ENCODE measurements around the gene FARP1.

The FARP1 gene

DNA sequence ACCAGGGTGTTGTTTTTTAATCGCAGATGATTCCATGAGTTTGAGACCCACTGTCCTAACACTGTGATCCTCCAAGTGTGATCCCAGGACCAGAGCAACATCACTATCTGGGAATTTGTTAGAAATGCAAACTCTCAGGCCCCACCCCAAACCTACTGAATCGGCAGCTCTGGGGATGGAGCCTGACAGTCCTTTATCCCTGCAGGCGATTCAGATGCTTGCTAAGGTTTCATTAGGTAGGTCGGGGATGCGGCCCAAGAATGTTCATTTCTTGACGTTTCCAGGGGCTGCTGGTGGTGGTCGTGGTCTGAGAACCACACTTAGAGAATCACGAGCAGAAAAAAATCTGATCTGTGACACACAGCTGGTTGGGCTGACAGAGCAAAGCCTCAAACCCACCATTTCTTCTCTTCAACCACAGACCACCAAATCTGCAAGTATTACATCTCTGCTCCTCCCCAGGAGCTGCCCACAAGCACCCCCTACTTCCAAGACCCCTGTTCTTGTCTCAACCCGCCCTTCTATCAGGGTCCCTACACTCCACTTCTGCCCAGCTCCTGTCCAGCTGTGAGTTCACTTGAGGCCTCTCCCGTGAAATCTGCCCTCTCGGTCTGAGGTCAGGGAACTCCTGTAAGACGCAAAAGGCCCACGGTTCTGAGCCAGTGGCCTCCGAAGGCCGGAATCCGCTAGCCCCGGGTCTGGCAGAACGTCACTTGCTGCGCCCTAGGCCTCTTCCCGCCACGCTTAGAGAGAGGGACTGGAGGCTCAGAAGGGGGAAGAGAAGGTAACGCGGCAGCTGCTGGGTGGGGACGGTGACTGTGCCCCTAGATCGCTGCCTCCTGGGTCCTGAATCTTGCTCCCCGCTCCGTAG, 1.1 kb upstream of the FARP1 start:
- Histone ChIP-seq H3K4me1 (ENCODE audit: control insufficient read depth, insufficient read depth, low read length) (peaks cover 13% of the 10 kb centered on the region), H3K36me3 (ENCODE audit: control insufficient read depth, insufficient read depth, low read length, severe bottlenecking) (no peaks in the 10 kb centered on the region), H3K4me3 (ENCODE audit: low read length) (peak overlapping the region; percentile 79), H3K27me3 (replicated peaks; ENCODE audit: control insufficient read depth, insufficient read depth, low read length) (no peaks in the 10 kb centered on the region), H3K9me3 (ENCODE audit: control insufficient read depth, low read length) (no peaks in the 10 kb centered on the region), H3K9ac (ENCODE audit: low read length) (no peak overlapping the region)
- DNase-seq (ENCODE audit: low read depth): no peak

DNA sequence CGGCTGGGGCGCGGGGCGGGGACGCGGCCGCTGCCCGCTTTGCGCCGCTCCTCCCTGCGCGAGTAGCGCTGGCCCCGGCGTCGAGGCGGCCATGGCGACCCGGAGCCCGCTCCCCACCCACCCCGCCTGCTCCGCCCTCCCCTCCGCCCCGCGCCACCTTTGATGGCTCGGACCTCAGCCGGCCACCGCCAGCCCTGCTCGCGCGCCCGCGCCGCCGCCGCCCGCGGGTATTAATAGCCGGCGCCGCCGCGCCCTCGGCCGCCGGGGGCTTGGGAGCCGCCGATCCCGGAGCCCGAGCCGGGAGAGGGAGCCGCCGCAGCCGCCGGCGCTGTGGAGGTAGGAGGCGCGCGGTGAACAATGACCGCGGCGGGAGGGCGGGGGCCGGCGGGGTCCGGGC, 261 bp downstream of the FARP1 start:
- DNase-seq (ENCODE audit: low read depth): no peak
- H3K36me3 ChIP-seq (ENCODE audit: control insufficient read depth, insufficient read depth, low read length, severe bottlenecking): no peaks in the 10 kb centered on the region
- peaks cover 13% of the 10 kb centered on the region for H3K4me1 ChIP-seq (ENCODE audit: control insufficient read depth, insufficient read depth, low read length)
- peak overlapping the region; percentile 90 for H3K4me3 ChIP-seq (ENCODE audit: low read length)
- no peaks in the 10 kb centered on the region for H3K9me3 ChIP-seq (ENCODE audit: control insufficient read depth, low read length)
- H3K27me3 ChIP-seq (replicated peaks; ENCODE audit: control insufficient read depth, insufficient read depth, low read length): no peaks in the 10 kb centered on the region
- H3K9ac ChIP-seq (ENCODE audit: low read length): peak overlapping the region; percentile 89

GRCh38 chr13:98143601-98144026, 720 bp downstream of the FARP1 start:
- Histone ChIP-seq H3K36me3 (ENCODE audit: control insufficient read depth, insufficient read depth, low read length, severe bottlenecking) (no peaks in the 10 kb centered on the region), H3K9ac (ENCODE audit: low read length) (peak overlapping the region; percentile 89), H3K9me3 (ENCODE audit: control insufficient read depth, low read length) (no peaks in the 10 kb centered on the region), H3K27me3 (replicated peaks; ENCODE audit: control insufficient read depth, insufficient read depth, low read length) (no peaks in the 10 kb centered on the region), H3K4me1 (ENCODE audit: control insufficient read depth, insufficient read depth, low read length) (peaks cover 13% of the 10 kb centered on the region), H3K4me3 (ENCODE audit: low read length) (peak overlapping the region; percentile 90)
- DNase-seq (ENCODE audit: low read depth): peak; percentile 69

DNA sequence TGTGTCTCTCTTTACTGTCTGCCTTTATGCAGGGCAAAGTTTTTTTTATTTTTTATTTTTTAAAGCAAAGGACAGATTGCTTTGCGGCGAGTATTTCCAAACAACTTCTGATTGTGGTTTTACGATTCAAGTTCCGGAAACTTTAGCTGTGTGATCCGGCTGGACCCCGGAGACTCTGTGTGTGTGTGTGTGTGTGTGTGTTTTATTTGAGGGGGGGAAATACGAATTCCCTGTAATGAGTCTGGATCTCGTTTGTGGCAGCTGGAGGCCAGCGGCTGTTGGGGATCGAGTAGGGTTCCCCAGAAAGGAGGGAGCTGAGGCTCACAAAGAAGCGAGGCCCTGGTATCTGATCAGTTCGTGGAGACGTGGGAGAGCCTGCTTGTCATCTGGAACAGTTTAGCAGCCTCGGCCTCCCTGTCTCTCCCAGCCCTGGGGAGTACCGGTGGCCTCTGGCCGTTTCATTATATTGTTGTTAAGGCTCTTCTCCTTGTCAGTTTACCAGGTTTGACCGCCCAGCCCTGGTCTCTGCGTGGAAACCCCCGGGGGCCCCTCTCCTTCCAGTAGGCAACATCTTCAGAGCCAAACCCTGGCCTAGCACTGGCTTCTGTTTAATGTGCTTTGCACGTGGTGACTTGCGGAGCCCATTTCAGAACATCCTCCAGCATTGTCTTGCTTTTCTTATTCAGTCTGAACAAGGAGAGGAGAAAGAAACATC, 1.3 kb downstream of the FARP1 start:
- Histone ChIP-seq H3K9ac (ENCODE audit: low read length) (peak overlapping the region; percentile 89), H3K4me3 (ENCODE audit: low read length) (peak overlapping the region; percentile 90), H3K9me3 (ENCODE audit: control insufficient read depth, low read length) (no peaks in the 10 kb centered on the region), H3K4me1 (ENCODE audit: control insufficient read depth, insufficient read depth, low read length) (peaks cover 13% of the 10 kb centered on the region), H3K27me3 (replicated peaks; ENCODE audit: control insufficient read depth, insufficient read depth, low read length) (no peaks in the 10 kb centered on the region), H3K36me3 (ENCODE audit: control insufficient read depth, insufficient read depth, low read length, severe bottlenecking) (no peaks in the 10 kb centered on the region)
- peak; percentile 79 for DNase-seq (ENCODE audit: low read depth)

GRCh38 chr13:98144801-98145350, 2.0 kb downstream of the FARP1 start:
- no peaks in the 10 kb centered on the region for H3K27me3 ChIP-seq (replicated peaks; ENCODE audit: control insufficient read depth, insufficient read depth, low read length)
- H3K4me1 ChIP-seq (ENCODE audit: control insufficient read depth, insufficient read depth, low read length): peaks cover 13% of the 10 kb centered on the region
- peak overlapping the region; percentile 90 for H3K4me3 ChIP-seq (ENCODE audit: low read length)
- H3K9me3 ChIP-seq (ENCODE audit: control insufficient read depth, low read length): no peaks in the 10 kb centered on the region
- H3K36me3 ChIP-seq (ENCODE audit: control insufficient read depth, insufficient read depth, low read length, severe bottlenecking): no peaks in the 10 kb centered on the region
- H3K9ac ChIP-seq (ENCODE audit: low read length): peak overlapping the region; percentile 89
- DNase-seq (ENCODE audit: low read depth): peak; percentile 67

GRCh38 chr13:98147521-98147920, 4.6 kb downstream of the FARP1 start:
- Histone ChIP-seq H3K4me1 (ENCODE audit: control insufficient read depth, insufficient read depth, low read length) (peaks cover 13% of the 10 kb centered on the region), H3K9ac (ENCODE audit: low read length) (no peak overlapping the region), H3K36me3 (ENCODE audit: control insufficient read depth, insufficient read depth, low read length, severe bottlenecking) (no peaks in the 10 kb centered on the region), H3K9me3 (ENCODE audit: control insufficient read depth, low read length) (no peaks in the 10 kb centered on the region), H3K4me3 (ENCODE audit: low read length) (no peak overlapping the region), H3K27me3 (replicated peaks; ENCODE audit: control insufficient read depth, insufficient read depth, low read length) (no peaks in the 10 kb centered on the region)
- DNase-seq (ENCODE audit: low read depth): no peak

GRCh38 chr13:98150832-98151479, 8.1 kb downstream of the FARP1 start:
- peaks cover 2% of the 10 kb centered on the region for H3K4me1 ChIP-seq (ENCODE audit: control insufficient read depth, insufficient read depth, low read length)
- no peak for DNase-seq (ENCODE audit: low read depth)
- H3K9me3 ChIP-seq (ENCODE audit: control insufficient read depth, low read length): no peaks in the 10 kb centered on the region
- no peaks in the 10 kb centered on the region for H3K27me3 ChIP-seq (replicated peaks; ENCODE audit: control insufficient read depth, insufficient read depth, low read length)
- no peak overlapping the region for H3K4me3 ChIP-seq (ENCODE audit: low read length)
- no peaks in the 10 kb centered on the region for H3K36me3 ChIP-seq (ENCODE audit: control insufficient read depth, insufficient read depth, low read length, severe bottlenecking)
- no peak overlapping the region for H3K9ac ChIP-seq (ENCODE audit: low read length)

GRCh38 chr13:98155475-98156109, 12.7 kb downstream of the FARP1 start:
- H3K36me3 ChIP-seq (ENCODE audit: control insufficient read depth, insufficient read depth, low read length, severe bottlenecking): no peaks in the 10 kb centered on the region
- no peak overlapping the region for H3K4me3 ChIP-seq (ENCODE audit: low read length)
- H3K27me3 ChIP-seq (replicated peaks; ENCODE audit: control insufficient read depth, insufficient read depth, low read length): no peaks in the 10 kb centered on the region
- H3K9ac ChIP-seq (ENCODE audit: low read length): no peak overlapping the region
- H3K9me3 ChIP-seq (ENCODE audit: control insufficient read depth, low read length): no peaks in the 10 kb centered on the region
- DNase-seq (ENCODE audit: low read depth): no peak
- H3K4me1 ChIP-seq (ENCODE audit: control insufficient read depth, insufficient read depth, low read length): peaks cover 6% of the 10 kb centered on the region

GRCh38 chr13:98156259-98156658, 13.4 kb downstream of the FARP1 start:
- DNase-seq (ENCODE audit: low read depth): no peak
- Histone ChIP-seq H3K9ac (ENCODE audit: low read length) (no peak overlapping the region), H3K9me3 (ENCODE audit: control insufficient read depth, low read length) (no peaks in the 10 kb centered on the region), H3K4me3 (ENCODE audit: low read length) (no peak overlapping the region), H3K27me3 (replicated peaks; ENCODE audit: control insufficient read depth, insufficient read depth, low read length) (no peaks in the 10 kb centered on the region), H3K36me3 (ENCODE audit: control insufficient read depth, insufficient read depth, low read length, severe bottlenecking) (no peaks in the 10 kb centered on the region), H3K4me1 (ENCODE audit: control insufficient read depth, insufficient read depth, low read length) (peaks cover 6% of the 10 kb centered on the region)

DNA sequence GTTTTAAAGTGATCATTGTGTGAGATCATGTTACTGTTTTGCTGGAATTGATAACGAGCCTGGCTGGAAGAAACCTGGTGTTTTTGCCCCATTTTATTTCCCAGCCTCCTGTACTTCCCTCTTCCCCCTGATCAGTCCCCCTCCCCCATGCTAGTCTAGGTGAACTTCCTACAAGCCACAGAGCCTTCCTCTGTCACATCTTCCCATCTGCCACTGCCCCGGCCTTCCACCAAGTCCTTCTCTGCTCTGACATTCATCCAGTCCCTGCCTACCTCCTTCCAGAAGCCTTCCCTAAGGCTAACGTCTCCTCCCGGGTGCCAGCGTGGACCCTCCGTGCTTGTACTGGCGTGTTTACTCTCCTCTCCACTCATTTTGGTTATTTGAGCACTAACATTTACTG, 14.3 kb downstream of the FARP1 start:
- H3K4me3 ChIP-seq (ENCODE audit: low read length): no peak overlapping the region
- H3K27me3 ChIP-seq (replicated peaks; ENCODE audit: control insufficient read depth, insufficient read depth, low read length): no peaks in the 10 kb centered on the region
- no peak overlapping the region for H3K9ac ChIP-seq (ENCODE audit: low read length)
- H3K9me3 ChIP-seq (ENCODE audit: control insufficient read depth, low read length): no peaks in the 10 kb centered on the region
- peaks cover 6% of the 10 kb centered on the region for H3K4me1 ChIP-seq (ENCODE audit: control insufficient read depth, insufficient read depth, low read length)
- no peak for DNase-seq (ENCODE audit: low read depth)
- no peaks in the 10 kb centered on the region for H3K36me3 ChIP-seq (ENCODE audit: control insufficient read depth, insufficient read depth, low read length, severe bottlenecking)

Measured in adipocyte (in vitro differentiated cells).